ENCODE data around the gene C10orf105.

Gene C10orf105

GRCh38 chr10:71740069-71740653 is 20.6 kb upstream of the C10orf105 start:
- no peak for DNase-seq (ENCODE audit: low spot score)
- TF ChIP-seq CTCF (IDR thresholded peaks at IDR 0.05; ENCODE audit: extremely low read depth, missing control alignments), result no peak

- TF ChIP-seq CTCF (IDR thresholded peaks at IDR 0.05; ENCODE audit: extremely low read depth, missing control alignments), result no peak
Measured at GRCh38 chr10:71739358-71739900, 19.9 kb upstream of the C10orf105 start.

GRCh38 chr10:71737834-71738197 is 18.2 kb upstream of the C10orf105 start:
- no peak for DNase-seq (ENCODE audit: low spot score)
- TF ChIP-seq CTCF (IDR thresholded peaks at IDR 0.05; ENCODE audit: extremely low read depth, missing control alignments), result no peak

More at GRCh38 chr10:71739358-71739900, 19.9 kb upstream of the C10orf105 start:
- DNase-seq (ENCODE audit: low spot score), result no peak

GRCh38 chr10:71737001-71737833 is 17.6 kb upstream of the C10orf105 start:
- DNase-seq (ENCODE audit: low spot score), result no peak
- TF ChIP-seq CTCF (IDR thresholded peaks at IDR 0.05; ENCODE audit: extremely low read depth, missing control alignments), result no peak

GRCh38 chr10:71736570-71736952 is 17.0 kb upstream of the C10orf105 start:
- DNase-seq (ENCODE audit: low spot score), result no peak
- no peak for TF ChIP-seq CTCF (IDR thresholded peaks at IDR 0.05; ENCODE audit: extremely low read depth, missing control alignments)

GRCh38 chr10:71735709-71736569 is 16.4 kb upstream of the C10orf105 start:
- no peak for TF ChIP-seq CTCF (IDR thresholded peaks at IDR 0.05; ENCODE audit: extremely low read depth, missing control alignments)
- DNase-seq (ENCODE audit: low spot score), result peak; percentile 47

Measured in GM20000 (cell line).